SK-N-SH (cell line): ENCODE measurements around the gene FNDC3B.
A peak's percentile ranks its signal among the peaks of the same experiment; 100 is the strongest.

ENCODE experiments used
- CHD2 ChIP-seq: fragments of 150-350 bp; IDR thresholded peaks from 2 replicates; pipeline ENCODE4 v1.6.1; 2018; ENCODE audit warnings: low read length; ENCODE audit not compliant: partially characterized antibody
- CTCF ChIP-seq: fragments of 200-600 bp; sonication (generic); IDR thresholded peaks from 2 replicates; pipeline ENCODE4 v1.6.1; 2017; ENCODE audit warnings: antibody characterized with exemption, mild to moderate bottlenecking, moderate library complexity
- ELF1 ChIP-seq: IDR thresholded peaks from 2 replicates; pipeline ENCODE4 v1.4.0; 2012
- EP300 ChIP-seq, 2 experiments: IDR thresholded peaks; 2 replicates each; pipeline versions ENCODE4 v1.4.0 to v1.6.1; 2012; ENCODE audit warnings: borderline replicate concordance in 1 of 2, low read depth in 1 of 2, low read length in 1 of 2
- JUND ChIP-seq: IDR thresholded peaks from 2 replicates; pipeline ENCODE4 v1.4.0; 2012
- NFIC ChIP-seq: IDR thresholded peaks from 2 replicates; pipeline ENCODE4 v1.4.0; 2012; ENCODE audit warnings: borderline replicate concordance
- TAF1 ChIP-seq: IDR thresholded peaks from 2 replicates; pipeline ENCODE4 v1.6.1; 2012; ENCODE audit warnings: low read depth, mild to moderate bottlenecking, low read length, moderate library complexity, borderline replicate concordance
- YY1 ChIP-seq: IDR thresholded peaks from 2 replicates; pipeline ENCODE4 v1.4.0; 2012; ENCODE audit warnings: low read depth, mild to moderate bottlenecking
- TF ChIP-seq, protein P1 (sequence below): IDR thresholded peaks from 2 replicates; pipeline ENCODE4 v1.4.0; 2012; ENCODE audit warnings: low read depth

GRCh38 chr3:172129850-172130716 lies 90.7 kb downstream of the FNDC3B start:
- no peak for TF ChIP-seq CTCF
- TF ChIP-seq YY1 = no peak
- TF ChIP-seq TAF1 = no peak
- no peak for TF ChIP-seq CHD2
- TF ChIP-seq JUND = peak; percentile 96
- peak; percentile 92 for TF ChIP-seq NFIC
- peak in 1 of 2 experiments; percentile 96; a peak in 3 of 4 replicates for TF ChIP-seq EP300 (IDR thresholded peaks at IDR 0.05; ENCODE audit: borderline replicate concordance in 1 of 2, low read depth in 1 of 2, low read length in 1 of 2)
- no peak for TF ChIP-seq ELF1
- TF ChIP-seq, protein P1, sequence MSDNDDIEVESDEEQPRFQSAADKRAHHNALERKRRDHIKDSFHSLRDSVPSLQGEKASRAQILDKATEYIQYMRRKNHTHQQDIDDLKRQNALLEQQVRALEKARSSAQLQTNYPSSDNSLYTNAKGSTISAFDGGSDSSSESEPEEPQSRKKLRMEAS = peak; percentile 51; the same call in 1 of the 2 replicates
